HEK293T (cell line): Measurements from ENCODE around the gene MYH8.
A peak's percentile ranks its signal among the peaks of the same experiment; 100 is the strongest.

Source experiments
- CTCF ChIA-PET: fragments of 350-600 bp; formaldehyde crosslinking; extraction: SDS; loops from one replicate; lab custom pipeline; 2021; ENCODE audit warnings: antibody characterized with exemption, inconsistent platforms; lab: Yijun Ruan, JAX
- POLR2A ChIA-PET: fragments of 350-600 bp; formaldehyde crosslinking; extraction: SDS; loops from one replicate; lab custom pipeline; 2020; ENCODE audit warnings: antibody characterized with exemption, inconsistent platforms; lab: Yijun Ruan, JAX
- DNase-seq: peaks from one replicate; pipeline ENCODE4 v3.0.0; 2012; ENCODE audit warnings: mixed read lengths; ENCODE audit errors: extremely low spot score
- ARNT ChIP-seq: fragments of 450-650 bp; IDR thresholded peaks from 2 replicates; pipeline ENCODE4 v1.6.1; 2017; ENCODE audit warnings: mild to moderate bottlenecking
- BHLHE40 ChIP-seq: fragments of 450-650 bp; IDR thresholded peaks from 2 replicates; pipeline ENCODE4 v1.6.1; 2016; ENCODE audit warnings: mild to moderate bottlenecking, moderate library complexity, borderline replicate concordance
- CTBP1 ChIP-seq: fragments of 450-650 bp; IDR thresholded peaks from 2 replicates; pipeline ENCODE4 v1.6.1; 2016; ENCODE audit warnings: borderline replicate concordance
- ELF4 ChIP-seq: fragments of 450-650 bp; IDR thresholded peaks from 2 replicates; pipeline ENCODE4 v1.6.1; 2017; ENCODE audit warnings: antibody characterized with exemption
- FOXA1 ChIP-seq: fragments of 450-650 bp; IDR thresholded peaks from 2 replicates; pipeline ENCODE4 v1.6.1; 2016; ENCODE audit warnings: mild to moderate bottlenecking
- FOXK2 ChIP-seq: fragments of 450-650 bp; IDR thresholded peaks from 2 replicates; pipeline ENCODE4 v1.6.1; 2016; ENCODE audit warnings: mild to moderate bottlenecking
- FOXM1 ChIP-seq: fragments of 450-650 bp; IDR thresholded peaks from 2 replicates; pipeline ENCODE4 v1.6.1; 2017; ENCODE audit warnings: mild to moderate bottlenecking, borderline replicate concordance
- HDGF ChIP-seq: fragments of 450-650 bp; IDR thresholded peaks from 2 replicates; pipeline ENCODE4 v1.6.1; 2017; ENCODE audit warnings: antibody characterized with exemption, borderline replicate concordance
- L3MBTL2 ChIP-seq: fragments of 450-650 bp; conservative IDR thresholded peaks from 2 replicates; pipeline ENCODE4 v1.6.1; 2016; ENCODE audit warnings: mild to moderate bottlenecking
- LEF1 ChIP-seq: fragments of 450-650 bp; IDR thresholded peaks from 2 replicates; pipeline ENCODE4 v1.6.1; 2017; ENCODE audit warnings: mild to moderate bottlenecking, borderline replicate concordance
- NFRKB ChIP-seq: fragments of 450-650 bp; IDR thresholded peaks from 2 replicates; pipeline ENCODE4 v1.6.1; 2016; ENCODE audit warnings: mild to moderate bottlenecking, moderate library complexity
- PKNOX1 ChIP-seq: fragments of 450-650 bp; IDR thresholded peaks from 2 replicates; pipeline ENCODE4 v1.6.1; 2016
- SP1 ChIP-seq: fragments of 450-650 bp; IDR thresholded peaks from 2 replicates; pipeline ENCODE4 v1.6.1; 2017
- SUZ12 ChIP-seq: fragments of 450-650 bp; IDR thresholded peaks from 2 replicates; pipeline ENCODE4 v1.6.1; 2016; ENCODE audit warnings: mild to moderate bottlenecking
- TARDBP ChIP-seq: fragments of 450-650 bp; IDR thresholded peaks from 2 replicates; pipeline ENCODE4 v1.6.1; 2016
- ZNF384 ChIP-seq: fragments of 450-650 bp; IDR thresholded peaks from 2 replicates; pipeline ENCODE4 v1.6.1; 2016

Gene MYH8

GRCh38 chr17:10368561-10368960 lies 53.2 kb downstream of the MYH8 start:
- TF ChIP-seq TARDBP: no peak
- no peak for TF ChIP-seq BHLHE40
- no peak for TF ChIP-seq HDGF
- no peak for TF ChIP-seq L3MBTL2
- no peak for TF ChIP-seq NFRKB
- TF ChIP-seq FOXK2: no peak
- no peak for TF ChIP-seq FOXM1
- no peak for TF ChIP-seq PKNOX1
- no peak for TF ChIP-seq ZNF384
- no peak for TF ChIP-seq ARNT
- no peak for TF ChIP-seq ELF4
- no peak for TF ChIP-seq CTBP1
- no peak for TF ChIP-seq SP1
- TF ChIP-seq LEF1: no peak
- no peak for DNase-seq
- POLR2A ChIA-PET: no interaction called here
- CTCF ChIA-PET: no interaction called here

- DNase-seq: no peak
- no peak for TF ChIP-seq FOXA1
- TF ChIP-seq ZNF384: no peak
- no peak for TF ChIP-seq TARDBP
- no peak for TF ChIP-seq ARNT
- no peak for TF ChIP-seq SP1
- no peak for TF ChIP-seq CTBP1
- no peak for TF ChIP-seq FOXM1
- TF ChIP-seq ELF4: no peak
- TF ChIP-seq L3MBTL2: no peak
- no peak for TF ChIP-seq NFRKB
- TF ChIP-seq FOXK2: no peak
- TF ChIP-seq SUZ12: no peak
- TF ChIP-seq PKNOX1: no peak
- no peak for TF ChIP-seq LEF1
- no peak for TF ChIP-seq HDGF
- TF ChIP-seq BHLHE40: no peak
- POLR2A ChIA-PET: no interaction called here
- CTCF ChIA-PET: no interaction called here
These were observed 61.2 kb downstream of the MYH8 start for GRCh38 chr17:10360578-10360977.

- ChIA-PET CTCF (interaction anchor here (0.6 to 1.1 kb wide), 2 partner anchors 13 to 189 kb away, joined by 3 to 4 read pairs; no protein-coding TSS in a partner anchor), POLR2A (no interaction called here)
- DNase-seq: peak; percentile 39
- TF ChIP-seq PKNOX1 (no peak), SUZ12 (no peak), FOXM1 (no peak), BHLHE40 (no peak), CTBP1 (no peak), L3MBTL2 (no peak), SP1 (no peak), NFRKB (no peak), ZNF384 (no peak), FOXK2 (no peak), ARNT (no peak), FOXA1 (no peak), HDGF (no peak), ELF4 (no peak), TARDBP (no peak), LEF1 (no peak)
These were observed 64.0 kb downstream of the MYH8 start for GRCh38 chr17:10357768-10358167.

DNA sequence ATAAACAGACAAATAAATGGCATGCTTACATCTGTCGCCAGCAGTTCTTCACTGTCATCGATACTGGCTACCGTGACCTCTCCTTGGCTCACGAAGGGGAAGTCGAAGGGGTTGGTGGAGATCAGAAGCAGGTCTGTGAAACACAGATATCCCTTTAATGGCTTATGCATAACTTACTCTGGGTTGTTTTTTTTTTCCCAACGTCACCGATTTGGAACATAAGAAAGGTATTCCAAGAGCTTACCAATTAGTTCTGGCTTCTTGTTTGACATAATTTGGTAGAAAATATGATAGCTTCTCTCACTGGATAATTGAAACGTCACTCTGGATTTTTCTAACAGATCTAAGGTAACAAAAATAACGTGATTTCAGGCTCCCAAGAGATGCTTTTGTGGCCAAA lies 67.1 kb downstream of the MYH8 start:
- no peak for TF ChIP-seq NFRKB
- no peak for TF ChIP-seq L3MBTL2
- TF ChIP-seq BHLHE40: no peak
- no peak for TF ChIP-seq TARDBP
- no peak for TF ChIP-seq ARNT
- no peak for TF ChIP-seq FOXK2
- no peak for TF ChIP-seq PKNOX1
- no peak for TF ChIP-seq LEF1
- TF ChIP-seq FOXA1: no peak
- no peak for TF ChIP-seq CTBP1
- TF ChIP-seq HDGF: no peak
- TF ChIP-seq SP1: no peak
- POLR2A ChIA-PET: no interaction called here
- CTCF ChIA-PET: interaction anchor here (1.1 kb wide), 1 partner anchor 26 kb away, joined by 4 read pairs; no protein-coding TSS in a partner anchor
- no peak for DNase-seq

DNA sequence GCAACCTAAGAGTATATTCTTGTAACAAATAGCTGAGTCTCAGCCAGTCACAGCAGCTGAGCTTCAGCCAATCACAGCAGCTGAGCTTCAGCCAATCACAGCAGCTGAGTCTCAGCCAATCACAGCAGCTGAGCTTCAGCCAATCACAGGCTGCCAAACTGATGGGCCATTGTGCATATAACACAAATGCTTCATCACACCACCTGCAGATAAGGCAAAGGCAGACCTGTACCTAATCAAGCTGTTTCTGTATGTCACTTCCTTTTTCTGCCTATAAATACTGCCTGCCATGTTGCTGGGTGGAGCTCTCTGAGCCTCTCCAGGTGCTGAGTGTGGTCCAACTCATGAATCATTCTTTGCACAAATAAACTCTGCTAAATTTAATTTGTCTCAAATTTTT lies 68.9 kb downstream of the MYH8 start:
- DNase-seq: no peak
- ChIA-PET POLR2A (no interaction called here), CTCF (no interaction called here)
- TF ChIP-seq HDGF: no peak
- TF ChIP-seq ARNT: no peak
- no peak for TF ChIP-seq ELF4
- TF ChIP-seq FOXK2: no peak
- TF ChIP-seq FOXA1: no peak
- no peak for TF ChIP-seq ZNF384
- TF ChIP-seq SP1: no peak
- TF ChIP-seq TARDBP: no peak
- TF ChIP-seq PKNOX1: no peak
- no peak for TF ChIP-seq BHLHE40
- no peak for TF ChIP-seq SUZ12
- no peak for TF ChIP-seq FOXM1
- TF ChIP-seq NFRKB: no peak
- no peak for TF ChIP-seq LEF1
- no peak for TF ChIP-seq L3MBTL2
- TF ChIP-seq CTBP1: no peak
